22Rv1 (cell line): ENCODE measurements around the gene ITGB2.

Experiments
- ZFX ChIP-seq: fragments of 450-650 bp; IDR thresholded peaks from 2 replicates; pipeline ENCODE4 v1.6.1; 2017; ENCODE audit warnings: antibody characterized with exemption, borderline replicate concordance
- TF ChIP-seq, protein P1 (sequence below): fragments of 450-650 bp; IDR thresholded peaks from 2 replicates; pipeline ENCODE4 v1.5.1; 2017; ENCODE audit warnings: mild to moderate bottlenecking

DNA sequence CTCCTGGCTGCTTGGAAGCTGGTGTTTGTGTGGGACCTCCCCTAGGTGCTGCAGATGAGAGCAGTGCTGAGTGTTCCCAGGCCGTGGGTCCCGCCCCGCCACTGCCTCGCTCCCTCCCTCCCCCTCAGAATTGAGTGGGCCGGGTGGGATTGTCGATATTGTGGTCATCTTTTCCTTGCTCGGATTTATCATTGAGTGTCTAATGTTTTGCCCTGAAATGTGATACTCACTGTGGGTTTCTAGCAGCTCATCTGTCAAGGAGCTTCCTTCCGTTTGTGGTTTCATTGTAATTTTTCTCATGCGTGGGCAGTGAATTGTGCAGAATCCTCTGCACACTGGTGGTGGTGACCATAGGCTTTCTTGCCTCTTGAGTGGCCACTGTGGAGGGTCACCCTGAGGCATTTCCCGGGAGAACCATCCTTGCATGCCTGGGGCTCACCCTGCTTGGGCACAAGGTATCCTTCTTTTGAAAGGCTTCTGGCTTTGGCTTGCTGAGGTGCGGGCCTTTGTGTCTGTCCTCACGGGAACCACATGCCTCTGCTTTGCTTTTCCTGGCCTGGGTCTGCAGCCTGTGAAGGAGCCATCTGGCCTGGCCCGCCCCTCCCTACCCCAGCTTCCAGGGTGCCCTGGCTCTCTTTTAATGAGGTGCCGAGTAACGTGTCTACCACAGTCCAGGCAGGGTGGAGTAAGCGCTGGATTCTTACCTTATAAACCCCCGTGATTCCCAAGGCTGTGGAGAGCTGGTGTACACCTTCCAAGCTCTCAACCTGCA is 44.7 kb upstream of the ITGB2 start:
- TF ChIP-seq, protein P1, sequence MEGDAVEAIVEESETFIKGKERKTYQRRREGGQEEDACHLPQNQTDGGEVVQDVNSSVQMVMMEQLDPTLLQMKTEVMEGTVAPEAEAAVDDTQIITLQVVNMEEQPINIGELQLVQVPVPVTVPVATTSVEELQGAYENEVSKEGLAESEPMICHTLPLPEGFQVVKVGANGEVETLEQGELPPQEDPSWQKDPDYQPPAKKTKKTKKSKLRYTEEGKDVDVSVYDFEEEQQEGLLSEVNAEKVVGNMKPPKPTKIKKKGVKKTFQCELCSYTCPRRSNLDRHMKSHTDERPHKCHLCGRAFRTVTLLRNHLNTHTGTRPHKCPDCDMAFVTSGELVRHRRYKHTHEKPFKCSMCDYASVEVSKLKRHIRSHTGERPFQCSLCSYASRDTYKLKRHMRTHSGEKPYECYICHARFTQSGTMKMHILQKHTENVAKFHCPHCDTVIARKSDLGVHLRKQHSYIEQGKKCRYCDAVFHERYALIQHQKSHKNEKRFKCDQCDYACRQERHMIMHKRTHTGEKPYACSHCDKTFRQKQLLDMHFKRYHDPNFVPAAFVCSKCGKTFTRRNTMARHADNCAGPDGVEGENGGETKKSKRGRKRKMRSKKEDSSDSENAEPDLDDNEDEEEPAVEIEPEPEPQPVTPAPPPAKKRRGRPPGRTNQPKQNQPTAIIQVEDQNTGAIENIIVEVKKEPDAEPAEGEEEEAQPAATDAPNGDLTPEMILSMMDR: no peak
- no peak for TF ChIP-seq ZFX
